Trophoblast cell (in vitro differentiated cells and primary cell): ENCODE data around the gene PANX1.
A peak's percentile ranks its signal among the peaks of the same experiment; 100 is the strongest.

Experiments used
- DNase-seq, 2 donors: peaks; one replicate each; pipeline ENCODE4 v3.0.0-alpha.2; 2016
- H2AFZ ChIP-seq: 2 replicates; pipeline ENCODE4 v1.6.1; 2013; ENCODE audit warnings: low read length, moderate library complexity, mild to moderate bottlenecking; ENCODE audit not compliant: insufficient read depth, poor library complexity
- H2AK5ac ChIP-seq: 2 replicates; pipeline ENCODE4 v1.6.1; 2013; ENCODE audit warnings: mild to moderate bottlenecking, low read length
- H2BK120ac ChIP-seq: 2 replicates; pipeline ENCODE4 v1.6.1; 2013; ENCODE audit warnings: low read length, mild to moderate bottlenecking, moderate library complexity; ENCODE audit not compliant: insufficient read depth, poor library complexity
- H2BK12ac ChIP-seq: 2 replicates; pipeline ENCODE4 v1.6.1; 2013; ENCODE audit warnings: mild to moderate bottlenecking, low read length, moderate library complexity
- H2BK5ac ChIP-seq: 2 replicates; pipeline ENCODE4 v1.6.1; 2013; ENCODE audit warnings: low read length, low read depth, moderate library complexity, mild to moderate bottlenecking; ENCODE audit not compliant: poor library complexity
- H3K14ac ChIP-seq: 2 replicates; pipeline ENCODE4 v1.6.1; 2013; ENCODE audit warnings: mild to moderate bottlenecking, low read length
- H3K18ac ChIP-seq: 2 replicates; pipeline ENCODE4 v1.6.1; 2013; ENCODE audit warnings: mild to moderate bottlenecking, low read length
- H3K23ac ChIP-seq: 2 replicates; pipeline ENCODE4 v1.6.1; 2013; ENCODE audit warnings: low read length
- H3K27ac ChIP-seq: 2 replicates; pipeline ENCODE4 v1.5.1; 2013; ENCODE audit warnings: low read depth, mild to moderate bottlenecking, inconsistent platforms, low read length, moderate library complexity
- H3K27me3 ChIP-seq: 2 replicates; pipeline ENCODE4 v1.6.1; 2013; ENCODE audit warnings: inconsistent platforms, mild to moderate bottlenecking, low read length, moderate library complexity; ENCODE audit not compliant: insufficient read depth
- H3K36me3 ChIP-seq, 2 experiments: 1 replicate in 1 of 2; 2 replicates in 1 of 2; pipeline ENCODE4 v1.6.1; 2013; ENCODE audit warnings: low read length in 2 of 2, mild to moderate bottlenecking in 2 of 2, moderate library complexity in 1 of 2; ENCODE audit not compliant: insufficient read depth in 2 of 2, control insufficient read depth in 1 of 2
- H3K4ac ChIP-seq: 2 replicates; pipeline ENCODE4 v1.6.1; 2013; ENCODE audit warnings: low read depth, mild to moderate bottlenecking, low read length, moderate library complexity
- H3K4me1 ChIP-seq, 2 experiments: 1 replicate in 1 of 2; 2 replicates in 1 of 2; pipeline ENCODE4 v1.6.1; 2013; ENCODE audit warnings: low read length in 2 of 2, mild to moderate bottlenecking in 2 of 2, moderate library complexity in 1 of 2; ENCODE audit not compliant: insufficient read depth in 2 of 2, control insufficient read depth in 1 of 2
- H3K4me2 ChIP-seq: 2 replicates; pipeline ENCODE4 v1.6.1; 2013; ENCODE audit warnings: inconsistent platforms, mild to moderate bottlenecking, low read length, moderate library complexity
- H3K4me3 ChIP-seq: 2 replicates; pipeline ENCODE4 v1.5.1; 2013; ENCODE audit warnings: mild to moderate bottlenecking, low read depth, low read length, inconsistent platforms
- H3K79me1 ChIP-seq: one replicate; pipeline ENCODE4 v1.6.1; 2013; ENCODE audit warnings: low read length
- H3K79me2 ChIP-seq: 2 replicates; pipeline ENCODE4 v1.6.1; 2013; ENCODE audit warnings: low read length, mild to moderate bottlenecking; ENCODE audit not compliant: control insufficient read depth, insufficient read depth, poor library complexity
- H3K9ac ChIP-seq: 2 replicates; pipeline ENCODE4 v1.6.1; 2013; ENCODE audit warnings: mild to moderate bottlenecking, low read length
- H3K9me3 ChIP-seq: 2 replicates; pipeline ENCODE4 v1.6.1; 2013; ENCODE audit warnings: low read depth, mild to moderate bottlenecking, control low read depth, inconsistent platforms, low read length; ENCODE audit not compliant: insufficient read depth
- H4K12ac ChIP-seq: 2 replicates; pipeline ENCODE4 v1.6.1; 2013; ENCODE audit warnings: low read depth, mild to moderate bottlenecking, low read length, moderate library complexity
- H4K8ac ChIP-seq: 2 replicates; pipeline ENCODE4 v1.6.1; 2013; ENCODE audit warnings: low read depth, mild to moderate bottlenecking, low read length, moderate library complexity
- H4K91ac ChIP-seq: one replicate; pipeline ENCODE4 v1.6.1; 2013; ENCODE audit warnings: low read depth, mild to moderate bottlenecking, low read length, moderate library complexity
- WGBS: extraction: QIAGEN DNeasy Blood & Tissue Kit; methylation state at CpG from one replicate; pipeline ENCODE4 v1.1.7; 2013; ENCODE audit warnings: missing lambda C conversion rate; ENCODE audit not compliant: insufficient read length, insufficient coverage; ENCODE audit errors: extremely low coverage; 5-methylcytosine and 5-hydroxymethylcytosine counted together

The PANX1 gene

GRCh38 chr11:94142308-94143281, 14.0 kb downstream of the PANX1 start:
- H3K14ac ChIP-seq: no peak overlapping the region
- no peak for DNase-seq
- no peaks in the 10 kb centered on the region for H3K9me3 ChIP-seq
- no peaks in the 10 kb centered on the region for H3K79me1 ChIP-seq
- H4K12ac ChIP-seq: no peak overlapping the region
- no peak overlapping the region for H3K9ac ChIP-seq
- no peak overlapping the region for H2BK5ac ChIP-seq
- H4K91ac ChIP-seq: no peak overlapping the region
- no peak overlapping the region for H3K23ac ChIP-seq
- WGBS: no CpG with 5 or more reads among the region's 7 CpGs
- no peaks in the 10 kb centered on the region for H3K79me2 ChIP-seq
- H2AK5ac ChIP-seq: no peak overlapping the region
- peaks cover 17 to 21% of the 10 kb centered on the region in 2 experiments for H3K4me1 ChIP-seq
- H3K36me3 ChIP-seq: no peaks in the 10 kb centered on the region
- peak overlapping the region; percentile 30 for H3K27ac ChIP-seq
- no peak overlapping the region for H2BK120ac ChIP-seq
- no peak overlapping the region for H2BK12ac ChIP-seq
- no peak overlapping the region for H3K18ac ChIP-seq
- H3K4me3 ChIP-seq: no peak overlapping the region
- H2AFZ ChIP-seq: no peak overlapping the region
- H3K4ac ChIP-seq: no peak overlapping the region
- H4K8ac ChIP-seq: no peak overlapping the region
- H3K4me2 ChIP-seq: peak overlapping the region; percentile 46
- no peaks in the 10 kb centered on the region for H3K27me3 ChIP-seq

GRCh38 chr11:94144216-94144615, 15.6 kb downstream of the PANX1 start:
- DNase-seq: peak; percentile 42 to 60
- Histone ChIP-seq H3K79me1 (no peaks in the 10 kb centered on the region), H2AK5ac (no peak overlapping the region), H4K8ac (no peak overlapping the region), H3K9ac (no peak overlapping the region), H3K36me3 (no peaks in the 10 kb centered on the region), H3K79me2 (no peaks in the 10 kb centered on the region), H2BK5ac (no peak overlapping the region), H3K23ac (no peak overlapping the region), H3K18ac (no peak overlapping the region), H4K91ac (no peak overlapping the region), H3K4me2 (no peak overlapping the region), H3K27ac (no peak overlapping the region), H2AFZ (no peak overlapping the region), H3K27me3 (no peaks in the 10 kb centered on the region), H2BK12ac (no peak overlapping the region), H3K4me3 (no peak overlapping the region), H2BK120ac (no peak overlapping the region), H3K4me1 (peaks cover 17 to 21% of the 10 kb centered on the region in 2 experiments), H3K9me3 (no peaks in the 10 kb centered on the region), H3K14ac (no peak overlapping the region), H4K12ac (no peak overlapping the region), H3K4ac (no peak overlapping the region)
- no CpG with 5 or more reads among the region's 3 CpGs for WGBS

GRCh38 chr11:94144664-94145063, 16.0 kb downstream of the PANX1 start:
- no peak overlapping the region for H2BK120ac ChIP-seq
- H3K9me3 ChIP-seq: no peaks in the 10 kb centered on the region
- no peaks in the 10 kb centered on the region for H3K79me2 ChIP-seq
- DNase-seq: no peak
- no peak overlapping the region for H2BK12ac ChIP-seq
- H4K12ac ChIP-seq: no peak overlapping the region
- no peaks in the 10 kb centered on the region for H3K79me1 ChIP-seq
- no peak overlapping the region for H3K23ac ChIP-seq
- no peak overlapping the region for H3K4ac ChIP-seq
- H2AK5ac ChIP-seq: no peak overlapping the region
- H3K14ac ChIP-seq: no peak overlapping the region
- no peak overlapping the region for H4K8ac ChIP-seq
- H3K18ac ChIP-seq: no peak overlapping the region
- H3K27me3 ChIP-seq: no peaks in the 10 kb centered on the region
- no peak overlapping the region for H4K91ac ChIP-seq
- H3K4me3 ChIP-seq: no peak overlapping the region
- no peak overlapping the region for H2BK5ac ChIP-seq
- no peak overlapping the region for H3K9ac ChIP-seq
- WGBS: no CpG with 5 or more reads among the region's 1 CpG
- H3K4me2 ChIP-seq: no peak overlapping the region
- H3K36me3 ChIP-seq: no peaks in the 10 kb centered on the region
- H2AFZ ChIP-seq: no peak overlapping the region
- no peak overlapping the region for H3K27ac ChIP-seq
- peaks cover 17 to 21% of the 10 kb centered on the region in 2 experiments for H3K4me1 ChIP-seq

GRCh38 chr11:94145431-94145830, 16.8 kb downstream of the PANX1 start:
- no peak overlapping the region for H2BK12ac ChIP-seq
- H2BK120ac ChIP-seq: no peak overlapping the region
- H3K4me3 ChIP-seq: no peak overlapping the region
- H4K91ac ChIP-seq: no peak overlapping the region
- H2AK5ac ChIP-seq: no peak overlapping the region
- no peak overlapping the region for H2BK5ac ChIP-seq
- WGBS: no CpG with 5 or more reads among the region's 2 CpGs
- no peak overlapping the region for H3K9ac ChIP-seq
- no peaks in the 10 kb centered on the region for H3K79me2 ChIP-seq
- H3K4me1 ChIP-seq: peaks cover 17 to 21% of the 10 kb centered on the region in 2 experiments
- no peak overlapping the region for H3K27ac ChIP-seq
- no peak overlapping the region for H3K23ac ChIP-seq
- DNase-seq: peak; percentile 21 to 62
- H4K8ac ChIP-seq: no peak overlapping the region
- H2AFZ ChIP-seq: no peak overlapping the region
- no peak overlapping the region for H4K12ac ChIP-seq
- H3K14ac ChIP-seq: no peak overlapping the region
- H3K36me3 ChIP-seq: no peaks in the 10 kb centered on the region
- no peak overlapping the region for H3K4ac ChIP-seq
- no peaks in the 10 kb centered on the region for H3K27me3 ChIP-seq
- H3K18ac ChIP-seq: no peak overlapping the region
- no peaks in the 10 kb centered on the region for H3K79me1 ChIP-seq
- H3K4me2 ChIP-seq: no peak overlapping the region
- H3K9me3 ChIP-seq: no peaks in the 10 kb centered on the region
